ENCODE data around the gene PLEKHN1. TPM values are rescaled to one million over a fixed set of nuclear protein-coding genes. Genes with fewer than 3 reads are reported as not detected.

The PLEKHN1 gene, protein sequence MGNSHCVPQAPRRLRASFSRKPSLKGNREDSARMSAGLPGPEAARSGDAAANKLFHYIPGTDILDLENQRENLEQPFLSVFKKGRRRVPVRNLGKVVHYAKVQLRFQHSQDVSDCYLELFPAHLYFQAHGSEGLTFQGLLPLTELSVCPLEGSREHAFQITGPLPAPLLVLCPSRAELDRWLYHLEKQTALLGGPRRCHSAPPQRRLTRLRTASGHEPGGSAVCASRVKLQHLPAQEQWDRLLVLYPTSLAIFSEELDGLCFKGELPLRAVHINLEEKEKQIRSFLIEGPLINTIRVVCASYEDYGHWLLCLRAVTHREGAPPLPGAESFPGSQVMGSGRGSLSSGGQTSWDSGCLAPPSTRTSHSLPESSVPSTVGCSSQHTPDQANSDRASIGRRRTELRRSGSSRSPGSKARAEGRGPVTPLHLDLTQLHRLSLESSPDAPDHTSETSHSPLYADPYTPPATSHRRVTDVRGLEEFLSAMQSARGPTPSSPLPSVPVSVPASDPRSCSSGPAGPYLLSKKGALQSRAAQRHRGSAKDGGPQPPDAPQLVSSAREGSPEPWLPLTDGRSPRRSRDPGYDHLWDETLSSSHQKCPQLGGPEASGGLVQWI
- 1 to 10 TPM in 1 of 3 donors, under 1 TPM in 2; 0.22 to 1.1 (median 0.38) TPM for polyA plus RNA-seq

DNA sequence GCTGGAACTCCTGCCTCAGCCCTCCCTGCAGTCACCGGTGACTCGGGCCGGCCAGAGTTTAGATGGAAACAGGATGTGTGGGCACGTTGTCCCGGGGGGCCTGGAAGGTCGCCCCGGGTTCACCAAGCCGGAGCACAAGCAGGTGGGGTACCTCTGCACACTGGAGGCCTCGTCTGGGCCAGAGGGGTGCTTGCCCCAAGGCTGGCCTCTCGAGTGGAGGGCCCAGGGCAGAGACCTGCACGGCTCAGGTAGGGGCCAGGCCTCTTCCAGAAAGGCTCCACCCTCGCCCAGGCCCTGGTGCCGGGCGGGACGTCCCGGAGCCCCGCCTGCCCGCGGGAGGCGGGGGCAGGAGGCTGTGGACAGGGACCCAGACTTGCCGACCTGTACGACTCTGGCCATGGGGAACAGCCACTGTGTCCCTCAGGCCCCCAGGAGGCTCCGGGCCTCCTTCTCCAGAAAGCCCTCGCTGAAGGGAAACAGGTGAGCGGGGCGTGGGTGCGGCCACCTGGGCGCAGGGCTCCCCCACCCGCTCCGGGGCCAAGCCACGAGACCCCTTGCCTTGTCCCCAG, at the start of gene PLEKHN1:
Gene PLEKHN1 (plus strand): TSS at position 348 of the 569 bp plus-strand sequence. CDS start 50 bp downstream, at position 398.
- WGBS, 3 donors, result 7 to 12% (median 12%) methylated on average over 26 to 31 of the region's 31 CpGs

DNA sequence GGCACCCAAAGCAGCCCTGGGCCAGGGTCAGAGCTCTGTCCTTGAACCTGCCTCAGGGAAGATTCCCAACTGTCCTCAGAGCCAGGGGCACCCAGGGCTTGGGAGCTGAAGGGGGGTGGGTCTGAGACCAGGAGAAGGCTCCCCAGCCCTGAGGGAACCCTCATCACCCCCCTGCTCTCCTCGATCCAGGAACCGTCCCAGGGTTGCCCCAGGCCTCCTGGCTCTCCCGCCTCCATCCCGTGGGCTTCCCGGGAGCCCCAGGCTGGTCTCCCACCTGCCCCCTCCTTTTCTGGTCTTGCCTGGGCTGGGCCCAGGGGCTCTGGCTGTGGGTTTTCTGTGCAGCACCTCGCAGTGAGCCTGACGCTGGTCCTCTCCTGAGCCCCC, 49.2 kb upstream of the PLEKHN1 start:
- WGBS, 3 donors, result 38 to 48% (median 38%) methylated on average over 7 of the region's 7 CpGs
- H3K27ac ChIP-seq (ENCODE audit: low read depth, low read length), result no peak overlapping the region

More for the DNA sequence above, at the start of gene PLEKHN1:
- H3K27ac ChIP-seq (ENCODE audit: low read depth, low read length), result no peak within 1 kb of the TSS

DNA sequence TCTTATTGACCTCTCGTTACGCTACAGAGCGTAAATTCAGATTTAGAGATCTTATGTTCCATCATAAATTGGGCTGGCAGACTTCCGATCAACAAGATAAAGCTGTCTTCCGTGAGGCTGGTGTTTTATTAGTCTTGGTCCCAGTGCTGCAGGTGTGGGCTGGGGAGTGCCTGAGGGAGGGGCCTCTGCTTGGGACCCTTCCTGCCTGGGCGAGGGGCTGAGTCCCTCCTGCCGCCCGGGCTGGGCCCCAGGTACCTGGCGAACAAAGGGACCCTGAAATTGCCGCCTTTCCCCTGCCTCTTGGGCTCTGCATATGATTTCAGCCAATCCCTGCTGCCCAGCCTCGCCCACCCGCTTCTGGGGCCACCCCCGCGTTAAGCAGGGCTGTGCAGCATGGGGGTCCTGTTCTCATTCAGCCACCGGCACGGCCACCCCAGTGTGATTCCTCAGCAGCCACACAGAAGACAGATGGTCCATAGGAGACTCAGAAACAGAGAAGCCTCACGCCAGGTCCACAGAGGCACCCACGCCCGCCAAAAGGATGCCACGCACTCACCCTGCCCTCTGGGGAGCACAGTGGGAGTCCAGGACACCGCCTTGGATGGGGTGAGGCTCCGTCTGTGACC, 48.7 kb upstream of the PLEKHN1 start:
- WGBS, 3 donors, result 45 to 68% (median 56%) methylated on average over 21 to 22 of the region's 22 CpGs

DNA sequence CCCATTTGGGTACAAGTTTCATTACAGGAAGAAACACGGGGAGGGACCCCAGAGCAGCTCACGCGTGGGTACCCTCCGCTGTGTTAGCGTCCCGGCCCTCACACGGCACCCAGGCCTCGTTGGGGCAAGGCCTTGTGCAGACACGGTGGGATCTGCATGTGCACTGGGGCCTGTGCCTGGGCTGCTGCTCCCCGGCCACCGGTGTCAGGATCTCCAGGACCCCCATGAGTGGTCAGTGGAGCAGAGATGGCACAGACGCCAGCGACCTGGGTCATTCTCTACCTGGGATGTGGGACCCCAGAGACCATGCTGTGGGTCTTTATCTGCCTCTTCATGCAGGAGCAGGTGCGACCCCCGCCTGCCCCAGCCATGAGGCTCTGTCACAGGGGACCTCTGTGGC, 47.9 kb upstream of the PLEKHN1 start:
- 79 to 86% (median 81%) methylated on average over 15 of the region's 15 CpGs for WGBS, 3 donors

More for the DNA sequence above, 48.7 kb upstream of the PLEKHN1 start:
- H3K27ac ChIP-seq (ENCODE audit: low read depth, low read length), result no peak overlapping the region

DNA sequence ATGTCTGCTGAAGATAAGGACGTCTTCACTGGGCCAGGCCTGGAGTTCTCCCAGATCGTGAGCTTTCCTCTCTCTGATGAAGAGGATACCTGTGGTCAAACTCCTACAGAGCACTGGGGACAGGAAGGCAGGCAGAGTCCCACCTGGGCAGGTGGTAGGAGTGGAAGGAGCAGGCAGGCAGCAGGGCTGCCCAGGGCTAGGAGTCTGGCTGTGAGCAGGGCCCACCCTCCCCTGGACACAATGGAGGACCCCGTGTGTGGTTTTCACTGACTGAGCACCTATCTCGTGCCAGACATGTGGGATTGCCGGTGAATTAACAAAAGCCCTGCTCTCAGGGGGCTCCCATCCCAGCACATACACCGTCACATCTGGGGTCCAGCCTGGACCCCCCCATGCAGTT, 47.4 kb upstream of the PLEKHN1 start:
- no peak overlapping the region for H3K27ac ChIP-seq (ENCODE audit: low read depth, low read length)
- 71 to 74% (median 73%) methylated on average over 6 of the region's 6 CpGs for WGBS, 3 donors

More for the DNA sequence above, 47.9 kb upstream of the PLEKHN1 start:
- no peak overlapping the region for H3K27ac ChIP-seq (ENCODE audit: low read depth, low read length)

DNA sequence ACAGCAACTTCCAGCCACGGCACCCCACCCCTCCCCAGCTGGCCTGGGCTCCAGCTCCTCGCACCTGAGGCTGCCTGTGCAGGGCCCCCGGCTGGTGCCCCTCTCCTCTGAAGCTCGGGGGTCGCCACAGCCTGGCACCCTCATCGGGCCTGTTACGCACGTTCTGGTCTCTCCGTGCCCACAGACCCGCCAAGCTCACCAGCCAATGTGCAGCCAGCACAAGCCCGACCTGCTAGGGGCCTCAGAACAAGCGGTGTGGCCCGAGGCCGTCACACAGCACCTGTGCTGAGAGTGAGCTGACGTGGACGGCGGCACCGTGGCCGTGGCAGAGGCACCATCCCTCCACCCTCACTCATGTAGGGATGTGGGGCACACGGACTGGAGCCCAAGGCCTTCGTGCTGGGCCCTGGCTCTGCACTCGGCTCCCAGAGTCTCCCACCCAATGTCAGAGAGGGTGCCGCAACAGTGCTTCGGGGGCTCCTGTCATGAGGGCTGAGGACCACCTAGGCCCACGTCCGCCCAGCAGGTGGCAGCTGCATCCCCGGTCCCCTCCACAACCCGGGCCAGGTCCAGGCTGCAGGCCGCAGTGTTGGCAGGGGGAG, 46.9 kb upstream of the PLEKHN1 start:
- 77 to 80% (median 79%) methylated on average over 26 to 29 of the region's 29 CpGs for WGBS, 3 donors
- H3K27ac ChIP-seq (ENCODE audit: low read depth, low read length), result no peak overlapping the region

DNA sequence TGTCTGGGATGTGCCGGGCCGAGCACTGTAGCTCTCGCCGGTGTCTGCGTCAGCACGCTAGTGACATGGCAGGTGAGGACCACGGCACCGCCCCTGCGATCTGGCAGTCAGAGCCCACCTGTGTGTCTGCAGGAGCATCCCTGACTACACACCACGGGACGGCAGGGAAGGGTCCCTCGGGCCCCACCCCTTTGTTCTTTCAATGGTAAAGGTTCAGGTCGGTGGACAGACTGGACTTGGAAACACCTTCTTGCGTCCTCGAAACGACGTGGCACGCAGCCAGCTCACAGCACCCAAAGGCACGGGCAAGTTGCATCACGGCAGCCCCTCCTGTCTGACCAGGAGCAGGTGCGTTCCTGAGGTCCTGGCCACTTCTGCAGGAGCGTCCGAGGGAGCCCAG, 46.3 kb upstream of the PLEKHN1 start:
- H3K27ac ChIP-seq (ENCODE audit: low read depth, low read length), result no peak overlapping the region
- WGBS, 3 donors, result 40 to 57% (median 43%) methylated on average over 23 of the region's 23 CpGs

DNA sequence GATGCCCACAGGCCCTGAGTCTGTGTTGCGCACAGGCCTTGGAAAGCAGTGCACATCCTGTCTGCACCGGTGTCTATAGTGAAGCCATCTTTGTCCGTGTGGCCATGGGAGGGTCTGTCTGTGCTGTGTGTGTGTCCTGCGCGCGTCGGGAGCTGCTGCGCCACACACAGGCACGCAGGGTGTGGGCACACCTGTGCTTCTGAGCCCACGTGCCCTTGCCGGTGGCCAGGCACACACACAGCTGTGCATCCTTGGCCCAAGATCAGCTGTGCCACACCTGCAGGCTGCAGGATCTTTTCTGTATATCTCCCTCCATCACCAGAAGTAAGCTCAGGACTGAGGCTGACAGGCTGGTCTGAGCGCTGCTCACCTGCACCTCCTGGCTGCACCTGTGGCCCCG, 45.8 kb upstream of the PLEKHN1 start:
- 6 to 15% (median 10%) methylated on average over 13 of the region's 13 CpGs for WGBS, 3 donors
- no peak overlapping the region for H3K27ac ChIP-seq (ENCODE audit: low read depth, low read length)

DNA sequence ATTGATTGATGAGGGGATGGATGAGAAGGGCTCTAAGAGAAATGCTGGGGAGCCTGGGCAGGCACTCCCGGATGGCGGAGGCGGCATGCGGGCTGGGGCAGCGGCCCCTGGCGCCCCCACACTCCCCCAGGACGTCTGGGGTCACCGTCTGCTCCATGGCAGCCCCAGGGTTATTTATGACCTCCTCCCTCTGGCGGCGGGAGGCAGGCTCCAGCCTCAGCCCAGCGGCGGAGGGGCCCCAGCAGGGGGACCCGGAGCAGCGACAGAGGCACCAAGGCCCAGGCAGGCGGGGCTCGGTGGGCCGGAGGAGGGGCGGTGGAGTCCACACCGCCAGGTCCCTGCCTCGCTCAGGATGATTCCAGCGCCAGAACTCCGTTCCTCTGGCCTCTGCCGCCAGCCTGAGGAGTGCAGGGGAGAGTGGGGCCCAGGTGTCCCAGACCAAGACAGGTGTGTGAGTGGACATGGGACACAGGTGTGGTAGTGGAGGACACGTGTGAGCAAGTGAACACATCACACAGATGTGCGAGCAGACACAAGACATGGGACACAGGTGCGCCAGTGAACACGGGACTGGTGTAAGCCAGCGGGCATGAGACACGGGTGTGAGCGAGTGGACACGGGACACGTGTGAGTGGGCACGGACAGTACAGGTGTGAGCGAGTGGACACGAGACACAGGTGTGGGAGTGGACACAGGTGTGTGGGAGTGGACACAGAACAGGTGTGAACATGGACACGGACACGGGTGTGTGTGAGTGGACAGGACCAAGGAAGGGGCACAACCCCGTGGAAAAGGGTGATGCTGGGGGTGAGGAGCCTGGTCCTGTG, 45.1 kb upstream of the PLEKHN1 start:
- 25 to 29% (median 29%) methylated on average over 35 to 38 of the region's 38 CpGs for WGBS, 3 donors

DNA sequence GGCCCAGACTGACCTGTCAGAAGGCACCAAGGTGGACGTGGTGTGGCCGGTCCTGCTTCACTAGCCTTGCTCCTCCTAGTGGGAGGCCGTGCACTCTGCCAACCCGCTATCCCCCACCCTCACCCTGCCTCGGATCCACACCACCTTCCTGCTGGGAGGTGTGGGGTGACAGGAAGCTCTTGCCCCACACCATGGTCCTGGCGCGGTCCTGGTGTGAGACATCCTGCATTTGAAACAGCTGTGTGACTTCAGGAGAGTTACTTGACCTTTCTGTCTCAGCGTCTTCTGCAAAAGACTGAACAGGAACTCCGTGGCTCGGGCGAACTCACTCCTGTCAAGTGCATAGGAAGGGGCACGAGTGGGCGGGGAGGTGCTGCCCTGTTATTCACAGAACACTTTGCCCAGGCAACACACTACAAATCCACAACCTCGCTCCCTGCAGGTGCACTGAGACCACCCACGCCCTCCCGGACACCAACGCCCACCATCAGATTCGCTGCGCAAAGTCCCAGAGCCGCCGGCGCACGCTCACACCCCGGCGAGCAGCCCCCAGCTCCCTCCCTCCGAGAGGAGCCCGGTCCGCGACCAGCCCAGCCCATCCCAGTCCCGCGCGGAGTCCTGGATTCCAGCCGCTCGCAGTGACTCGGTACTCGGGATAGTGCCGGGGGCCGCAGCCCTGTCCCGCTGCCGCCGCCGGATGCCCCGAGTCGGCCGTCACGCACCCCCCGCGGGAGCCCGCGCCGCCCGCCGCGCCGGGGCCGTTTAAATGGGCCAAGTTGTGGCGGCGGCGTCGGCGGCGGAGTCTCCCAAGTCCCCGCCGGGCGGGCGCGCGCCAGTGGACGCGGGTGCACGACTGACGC, 42.9 kb upstream of the PLEKHN1 start, which contains the start of gene SAMD11:
Gene SAMD11 (plus strand): TSS at position 793 of the 860 bp plus-strand sequence. CDS start 509 bp downstream, outside the sequence.
- WGBS, 3 donors, result 5 to 8% (median 5%) methylated on average over 65 to 72 of the region's 72 CpGs
- no peak within 1 kb of the TSS for H3K27ac ChIP-seq (ENCODE audit: low read depth, low read length)

More for the DNA sequence above, 45.1 kb upstream of the PLEKHN1 start:
- no peak overlapping the region for H3K27ac ChIP-seq (ENCODE audit: low read depth, low read length)

DNA sequence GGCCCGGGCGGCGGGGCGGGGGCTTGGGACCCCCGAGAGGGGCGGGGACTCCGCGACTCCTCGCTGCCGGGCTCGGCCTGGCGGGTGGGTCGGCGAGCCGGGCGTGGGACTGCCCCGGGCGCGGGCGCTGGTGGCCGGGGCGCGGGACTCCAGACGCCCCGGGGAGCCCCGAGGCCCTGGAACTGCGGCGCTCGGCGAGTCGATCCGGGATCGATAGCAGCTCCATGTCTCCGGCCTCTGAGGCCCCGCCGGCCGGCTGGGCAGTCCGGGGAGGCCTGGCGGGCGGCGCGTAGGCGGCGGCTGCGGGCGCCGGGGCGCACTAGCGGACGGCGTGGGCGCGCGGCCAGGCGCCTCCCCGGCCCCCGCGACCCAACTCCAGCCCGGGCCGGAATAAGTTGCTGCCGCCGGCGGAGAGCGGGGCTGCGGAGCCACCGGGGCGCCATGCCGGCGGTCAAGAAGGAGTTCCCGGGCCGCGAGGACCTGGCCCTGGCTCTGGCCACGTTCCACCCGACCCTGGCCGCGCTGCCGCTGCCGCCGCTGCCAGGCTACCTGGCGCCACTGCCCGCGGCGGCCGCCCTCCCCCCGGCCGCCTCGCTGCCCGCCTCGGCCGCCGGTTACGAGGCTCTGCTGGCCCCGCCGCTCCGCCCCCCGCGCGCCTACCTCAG, 42.2 kb upstream of the PLEKHN1 start:
- WGBS, 3 donors, result 0 to 1% (median 0%) methylated on average over 40 to 97 of the region's 98 CpGs
- no peak overlapping the region for H3K27ac ChIP-seq (ENCODE audit: low read depth, low read length)

DNA sequence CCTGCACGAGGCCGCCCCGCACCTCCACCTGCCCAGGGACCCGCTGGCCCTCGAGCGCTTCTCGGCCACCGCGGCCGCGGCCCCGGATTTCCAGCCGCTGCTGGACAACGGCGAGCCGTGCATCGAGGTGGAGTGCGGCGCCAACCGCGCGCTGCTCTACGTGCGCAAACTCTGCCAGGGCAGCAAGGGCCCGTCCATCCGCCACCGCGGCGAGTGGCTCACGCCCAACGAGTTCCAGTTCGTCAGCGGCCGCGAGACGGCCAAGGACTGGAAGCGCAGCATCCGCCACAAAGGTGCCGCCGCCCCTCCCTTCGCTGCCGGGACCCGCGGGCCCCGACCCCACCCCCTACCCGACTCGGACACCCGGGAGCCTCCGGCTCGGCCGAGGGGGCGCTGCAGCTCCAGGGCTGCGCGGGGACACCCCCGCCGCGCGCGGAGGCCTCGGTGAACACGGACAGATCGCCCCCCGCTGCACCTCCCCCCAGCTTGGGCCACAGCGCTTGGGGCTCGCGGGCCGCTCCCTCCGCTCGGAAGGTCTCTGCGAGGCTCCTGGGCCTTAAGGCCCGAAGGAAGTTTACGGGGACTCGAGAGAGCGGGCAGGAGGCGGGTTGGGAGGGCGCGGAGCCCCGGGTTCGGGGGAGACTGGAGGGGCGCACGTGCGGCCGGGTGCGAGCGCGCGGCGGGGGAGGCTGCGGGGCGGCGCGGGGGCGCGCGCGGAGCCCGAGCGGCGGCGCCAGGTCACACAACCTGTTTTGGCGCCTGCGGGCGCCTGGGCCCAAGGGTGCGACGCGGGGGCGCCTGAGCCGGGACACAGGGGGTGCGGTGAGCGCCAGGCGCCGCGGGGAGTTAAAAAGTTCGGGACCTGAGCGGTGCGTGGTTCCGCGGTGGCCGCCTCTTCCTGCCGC, 41.4 kb upstream of the PLEKHN1 start:
- H3K27ac ChIP-seq (ENCODE audit: low read depth, low read length), result no peak overlapping the region
- 0 to 1% (median 0%) methylated on average over 87 to 118 of the region's 120 CpGs for WGBS, 3 donors

DNA sequence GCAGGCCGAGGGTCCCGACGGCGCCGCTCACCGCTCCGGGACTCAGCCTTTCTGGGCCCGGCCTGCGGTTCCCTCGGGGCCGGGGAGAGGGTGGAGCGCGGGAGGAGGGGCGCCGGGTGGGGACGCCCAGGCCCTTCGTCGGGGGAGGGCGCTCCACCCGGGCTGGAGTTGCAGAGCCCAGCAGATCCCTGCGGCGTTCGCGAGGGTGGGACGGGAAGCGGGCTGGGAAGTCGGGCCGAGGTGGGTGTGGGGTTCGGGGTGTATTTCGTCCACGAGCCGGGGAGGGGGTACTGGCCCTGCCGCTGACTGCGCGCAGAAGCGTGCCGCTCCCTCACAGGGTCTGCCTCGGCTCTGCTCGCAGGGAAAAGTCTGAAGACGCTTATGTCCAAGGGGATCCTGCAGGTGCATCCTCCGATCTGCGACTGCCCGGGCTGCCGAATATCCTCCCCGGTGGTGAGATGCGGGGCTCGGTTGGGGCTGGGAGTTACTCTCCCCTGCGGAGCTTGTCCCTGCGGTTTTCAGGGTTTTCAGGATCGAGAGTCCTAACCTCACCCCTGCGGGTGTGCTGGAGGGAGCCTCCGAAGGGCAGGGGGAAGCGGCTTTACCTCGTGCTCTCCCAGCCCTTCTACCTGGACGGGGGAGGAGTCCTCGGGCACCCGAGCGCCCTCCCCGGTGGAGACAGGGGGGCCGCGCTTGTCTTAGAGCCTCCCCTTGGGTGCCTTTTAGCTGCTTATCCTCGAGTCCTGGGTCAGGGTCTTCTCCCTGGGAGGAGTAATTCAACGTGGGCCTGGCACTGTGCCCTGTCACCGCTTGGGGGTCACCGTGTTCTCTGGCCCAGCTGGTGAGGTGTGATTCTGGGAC, 40.5 kb upstream of the PLEKHN1 start:
- H3K27ac ChIP-seq (ENCODE audit: low read depth, low read length), result no peak overlapping the region
- WGBS, 3 donors, result 5 to 9% (median 8%) methylated on average over 55 to 65 of the region's 65 CpGs

DNA sequence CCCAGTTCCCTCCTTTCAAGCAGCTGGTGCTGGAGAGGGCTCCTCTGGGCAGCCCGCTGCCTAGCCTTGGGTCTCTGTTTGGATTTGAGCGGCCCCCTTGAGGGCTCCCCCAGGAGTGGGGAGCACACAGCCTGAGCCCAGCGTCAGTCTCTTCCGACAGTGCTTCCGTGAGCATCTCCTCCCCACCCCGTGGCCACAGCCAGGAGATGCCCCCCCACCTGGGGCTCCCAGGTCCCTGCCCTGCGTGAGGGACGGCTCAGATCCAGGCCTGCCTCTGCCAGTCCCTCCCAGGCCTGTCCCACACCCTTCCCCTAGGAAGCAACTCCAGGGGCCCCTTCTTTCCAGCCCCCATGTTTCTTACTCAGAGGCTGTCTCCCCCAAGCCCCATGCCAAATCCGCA, 39.0 kb upstream of the PLEKHN1 start:
- 55 to 67% (median 67%) methylated on average over 9 of the region's 9 CpGs for WGBS, 3 donors
- H3K27ac ChIP-seq (ENCODE audit: low read depth, low read length), result no peak overlapping the region

Measured in adipose tissue (tissue), 3 donors.